GM12891 (cell line): ENCODE data around the gene NEIL3.

Experiments
- DNase-seq: peaks from one replicate; pipeline ENCODE4 v3.0.0; 2011; ENCODE audit warnings: low spot score; ENCODE audit not compliant: insufficient read length
- FAIRE-seq: peaks from 2 replicates; lab custom pipeline; 2011; peaks lifted over from hg19 to GRCh38; lab: Jason Lieb, UNC
- PAX5 ChIP-seq: IDR thresholded peaks from 2 replicates; pipeline ENCODE4 v1.6.1; 2011; ENCODE audit warnings: low read length, moderate library complexity, mild to moderate bottlenecking; ENCODE audit not compliant: insufficient read depth, severe bottlenecking
- POLR2A ChIP-seq: IDR thresholded peaks from 2 replicates; pipeline ENCODE4 v1.6.1; 2011; ENCODE audit warnings: low read depth, low read length, control low read depth
- POLR2AphosphoS5 ChIP-seq: IDR thresholded peaks from 2 replicates; pipeline ENCODE4 v1.6.1; 2011; ENCODE audit warnings: low read depth, low read length, control low read depth
- POU2F2 ChIP-seq: IDR thresholded peaks from 2 replicates; pipeline ENCODE4 v1.6.1; 2011; ENCODE audit warnings: low read depth, mild to moderate bottlenecking, control low read depth, low read length, moderate library complexity
- SPI1 ChIP-seq: IDR thresholded peaks from 2 replicates; pipeline ENCODE4 v1.6.1; 2011; ENCODE audit warnings: low read depth, low read length, control low read depth
- TAF1 ChIP-seq: IDR thresholded peaks from 2 replicates; pipeline ENCODE4 v1.6.1; 2011; ENCODE audit warnings: low read depth, low read length, control low read depth

The NEIL3 gene

DNA sequence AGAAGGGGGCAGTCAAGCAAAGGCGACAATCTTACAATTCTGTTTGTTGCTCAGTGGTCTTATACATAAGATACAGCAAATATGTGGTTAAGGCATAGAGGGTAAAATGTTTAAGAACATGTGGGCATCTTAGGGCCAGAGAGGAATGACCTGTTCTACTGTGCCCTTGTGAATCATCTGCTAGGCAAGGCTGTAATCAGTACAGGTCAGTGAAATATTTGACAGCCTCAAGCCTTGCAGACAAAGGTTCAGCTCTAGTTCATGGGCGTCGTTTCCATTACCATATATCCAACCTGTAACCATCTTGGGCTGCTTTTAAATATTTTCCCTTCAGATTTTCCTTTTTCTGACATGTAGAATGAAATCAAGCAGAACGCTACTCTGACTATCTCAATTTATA, 95.3 kb downstream of the NEIL3 start:
- DNase-seq (no peak), FAIRE-seq (no peak)
- TF ChIP-seq PAX5 (no peak), POLR2AphosphoS5 (no peak), POLR2A (no peak), POU2F2 (no peak), TAF1 (no peak)

DNA sequence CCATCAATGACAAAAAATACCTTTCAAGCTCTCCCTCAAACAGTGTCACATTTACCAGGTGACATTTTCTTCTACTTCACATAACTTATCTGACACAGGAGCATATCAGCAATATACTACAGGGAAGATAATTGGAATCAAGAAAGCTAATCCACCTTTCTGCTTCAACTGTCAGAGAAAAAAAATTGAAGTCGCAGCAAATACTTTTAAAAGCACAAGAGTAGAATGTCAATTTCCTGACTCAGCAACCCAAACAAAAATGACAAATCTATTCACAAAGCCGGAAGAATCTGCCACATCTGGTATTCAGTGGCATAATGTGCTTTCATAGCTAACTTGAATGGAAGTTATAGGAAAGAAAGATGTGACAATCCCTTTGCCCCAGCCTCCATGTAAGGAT, 95.8 kb downstream of the NEIL3 start:
- DNase-seq: no peak
- FAIRE-seq: no peak
- TF ChIP-seq TAF1 (no peak), PAX5 (no peak), POU2F2 (no peak), POLR2A (no peak), POLR2AphosphoS5 (no peak), SPI1 (no peak)

DNA sequence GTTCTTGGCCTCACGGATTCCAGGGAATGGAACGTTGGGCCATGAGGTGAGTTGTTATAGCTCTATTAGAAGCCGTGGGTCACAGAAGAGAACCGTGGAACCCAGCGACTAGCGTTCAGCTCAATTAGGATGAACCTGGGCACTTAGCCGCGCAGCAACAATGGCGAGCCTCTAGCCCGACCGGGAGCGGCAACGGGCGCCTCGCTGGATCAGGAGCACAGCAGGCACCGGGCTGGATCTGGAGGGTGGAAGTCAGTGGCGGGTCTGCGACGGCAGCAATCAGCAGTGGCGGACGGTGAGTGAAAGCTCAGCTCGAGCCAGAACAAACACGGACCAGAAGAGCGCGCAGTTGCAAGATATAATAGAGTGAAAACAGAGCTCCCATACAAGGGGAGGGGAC, 98.3 kb downstream of the NEIL3 start:
- TF ChIP-seq POU2F2 (no peak), POLR2AphosphoS5 (no peak), SPI1 (no peak), POLR2A (no peak), TAF1 (no peak), PAX5 (no peak)
- no peak for FAIRE-seq
- no peak for DNase-seq

DNA sequence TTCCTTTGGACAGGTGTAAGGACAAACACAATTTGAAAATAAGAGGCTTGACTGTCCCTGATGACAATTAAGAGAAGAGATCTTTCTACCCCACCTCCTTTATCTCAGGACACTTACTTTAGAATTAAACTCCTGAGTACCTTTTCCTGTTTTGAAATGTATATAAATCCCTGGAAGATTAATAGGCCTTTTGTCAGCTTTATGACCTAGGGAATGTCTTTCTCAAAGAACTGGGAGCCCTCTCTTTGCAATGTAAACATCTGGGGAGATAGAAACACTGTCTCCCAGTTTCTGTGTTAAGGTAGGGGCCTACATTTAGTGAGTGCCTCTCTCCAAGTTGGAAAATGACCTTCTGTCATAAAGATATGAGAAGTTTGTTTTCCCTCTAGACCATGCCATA, 100.9 kb downstream of the NEIL3 start:
- DNase-seq: no peak
- FAIRE-seq: no peak
- TF ChIP-seq SPI1 (no peak), POLR2AphosphoS5 (no peak), POLR2A (no peak), POU2F2 (no peak), TAF1 (no peak), PAX5 (no peak)

DNA sequence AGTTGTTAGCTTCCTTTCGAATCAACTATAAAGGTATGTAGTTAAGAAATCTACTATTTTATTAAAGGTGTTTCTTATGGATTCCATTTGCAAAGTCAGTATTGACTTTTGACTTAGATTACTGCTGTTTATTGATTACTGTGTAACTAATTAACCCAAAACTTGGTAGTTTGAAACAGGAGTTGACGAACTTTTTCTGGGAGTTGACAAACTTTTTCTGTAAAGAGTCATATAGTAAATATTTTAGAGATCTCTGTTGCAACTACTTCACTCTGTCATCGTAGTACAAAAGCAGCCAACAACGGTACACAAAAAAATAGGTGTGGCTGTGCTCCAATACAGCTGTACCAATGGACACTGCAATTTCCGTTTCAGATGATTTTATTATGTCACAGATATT, 102.3 kb downstream of the NEIL3 start:
- no peak for DNase-seq
- no peak for TF ChIP-seq POLR2A
- TF ChIP-seq POLR2AphosphoS5: no peak
- no peak for TF ChIP-seq TAF1
- TF ChIP-seq PAX5: no peak
- no peak for TF ChIP-seq POU2F2
- TF ChIP-seq SPI1: no peak
- no peak for FAIRE-seq
